GM23248 (cell line): ENCODE results near the gene NOC2L.

Source experiments
- EZH2 ChIP-seq: fragments of 200-600 bp; sonication (generic); IDR thresholded peaks from 2 replicates; pipeline ENCODE4 v1.6.1; 2018; ENCODE audit warnings: antibody characterized with exemption, mild to moderate bottlenecking; ENCODE audit not compliant: insufficient read depth, poor library complexity, severe bottlenecking
- EZH2phosphoT487 ChIP-seq: fragments of 200-600 bp; sonication (generic); IDR thresholded peaks from 2 replicates; pipeline ENCODE4 v1.6.1; 2018; ENCODE audit warnings: antibody characterized with exemption, moderate library complexity, mild to moderate bottlenecking, low read depth; ENCODE audit not compliant: insufficient read depth

DNA sequence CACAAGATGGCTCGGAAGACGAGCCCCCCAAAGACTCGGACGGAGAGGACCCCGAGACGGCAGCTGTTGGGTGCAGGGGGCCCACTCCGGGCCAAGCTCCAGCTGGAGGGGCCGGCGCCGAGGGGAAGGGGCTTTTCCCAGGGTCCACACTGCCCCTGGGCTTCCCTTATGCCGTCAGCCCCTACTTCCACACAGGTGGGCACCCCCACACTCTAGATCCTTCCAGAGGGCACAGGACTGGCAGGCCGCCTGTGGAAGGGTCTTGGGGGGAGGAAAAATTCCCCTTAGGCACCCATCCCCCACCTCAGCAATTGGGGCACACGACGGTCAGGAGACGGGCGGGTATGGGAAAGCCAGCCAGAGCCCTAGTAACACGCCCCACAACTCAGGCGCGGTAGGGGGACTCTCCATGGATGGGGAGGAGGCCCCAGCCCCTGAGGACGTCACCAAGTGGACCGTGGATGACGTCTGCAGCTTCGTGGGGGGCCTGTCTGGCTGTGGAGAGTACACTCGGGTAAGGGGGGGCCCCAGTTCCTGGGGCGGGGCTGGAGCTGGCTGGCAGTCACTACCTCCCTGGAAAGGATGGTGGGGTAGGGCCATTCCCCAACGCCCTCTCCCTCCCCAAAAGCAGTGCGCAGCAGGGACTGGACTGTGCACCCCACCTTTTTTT lies 16.1 kb downstream of the NOC2L start:
- TF ChIP-seq EZH2phosphoT487 (no peak), EZH2 (no peak)
